GM10266 (cell line): ENCODE measurements around the gene ADAM22.

Experiments used
- DNase-seq: peaks from one replicate; pipeline ENCODE4 v3.0.0; 2012; ENCODE audit errors: extremely low spot score
- TF ChIP-seq, protein P1 (sequence below): IDR thresholded peaks from 2 replicates; pipeline ENCODE4 v1.5.1; 2012; ENCODE audit warnings: mild to moderate bottlenecking, low read depth; ENCODE audit not compliant: control insufficient read depth, insufficient read depth; ENCODE audit errors: missing control alignments

The ADAM22 gene

GRCh38 chr7:88015309-88015708 is 81.3 kb downstream of the ADAM22 start:
- no peak for DNase-seq
- TF ChIP-seq, protein P1, sequence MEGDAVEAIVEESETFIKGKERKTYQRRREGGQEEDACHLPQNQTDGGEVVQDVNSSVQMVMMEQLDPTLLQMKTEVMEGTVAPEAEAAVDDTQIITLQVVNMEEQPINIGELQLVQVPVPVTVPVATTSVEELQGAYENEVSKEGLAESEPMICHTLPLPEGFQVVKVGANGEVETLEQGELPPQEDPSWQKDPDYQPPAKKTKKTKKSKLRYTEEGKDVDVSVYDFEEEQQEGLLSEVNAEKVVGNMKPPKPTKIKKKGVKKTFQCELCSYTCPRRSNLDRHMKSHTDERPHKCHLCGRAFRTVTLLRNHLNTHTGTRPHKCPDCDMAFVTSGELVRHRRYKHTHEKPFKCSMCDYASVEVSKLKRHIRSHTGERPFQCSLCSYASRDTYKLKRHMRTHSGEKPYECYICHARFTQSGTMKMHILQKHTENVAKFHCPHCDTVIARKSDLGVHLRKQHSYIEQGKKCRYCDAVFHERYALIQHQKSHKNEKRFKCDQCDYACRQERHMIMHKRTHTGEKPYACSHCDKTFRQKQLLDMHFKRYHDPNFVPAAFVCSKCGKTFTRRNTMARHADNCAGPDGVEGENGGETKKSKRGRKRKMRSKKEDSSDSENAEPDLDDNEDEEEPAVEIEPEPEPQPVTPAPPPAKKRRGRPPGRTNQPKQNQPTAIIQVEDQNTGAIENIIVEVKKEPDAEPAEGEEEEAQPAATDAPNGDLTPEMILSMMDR: no peak

DNA sequence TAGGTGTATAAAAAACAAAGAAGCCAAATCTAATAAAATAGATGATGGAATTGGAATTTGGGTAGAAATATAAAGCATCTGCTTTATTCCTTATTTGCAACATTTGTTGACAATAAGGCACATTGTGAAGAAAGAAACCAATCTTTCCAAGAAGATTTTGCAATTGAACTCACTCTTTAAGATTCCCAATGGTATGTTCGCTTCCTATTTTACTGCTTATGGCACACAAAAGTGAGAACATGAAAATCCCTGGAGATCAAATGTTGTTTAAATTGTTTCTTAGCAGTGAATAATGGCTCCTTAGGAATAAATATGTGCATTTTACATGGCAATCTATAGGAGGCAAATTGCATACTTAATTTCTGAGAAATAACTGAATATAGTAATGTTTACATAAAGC is 84.5 kb downstream of the ADAM22 start:
- TF ChIP-seq, protein P1: no peak

DNA sequence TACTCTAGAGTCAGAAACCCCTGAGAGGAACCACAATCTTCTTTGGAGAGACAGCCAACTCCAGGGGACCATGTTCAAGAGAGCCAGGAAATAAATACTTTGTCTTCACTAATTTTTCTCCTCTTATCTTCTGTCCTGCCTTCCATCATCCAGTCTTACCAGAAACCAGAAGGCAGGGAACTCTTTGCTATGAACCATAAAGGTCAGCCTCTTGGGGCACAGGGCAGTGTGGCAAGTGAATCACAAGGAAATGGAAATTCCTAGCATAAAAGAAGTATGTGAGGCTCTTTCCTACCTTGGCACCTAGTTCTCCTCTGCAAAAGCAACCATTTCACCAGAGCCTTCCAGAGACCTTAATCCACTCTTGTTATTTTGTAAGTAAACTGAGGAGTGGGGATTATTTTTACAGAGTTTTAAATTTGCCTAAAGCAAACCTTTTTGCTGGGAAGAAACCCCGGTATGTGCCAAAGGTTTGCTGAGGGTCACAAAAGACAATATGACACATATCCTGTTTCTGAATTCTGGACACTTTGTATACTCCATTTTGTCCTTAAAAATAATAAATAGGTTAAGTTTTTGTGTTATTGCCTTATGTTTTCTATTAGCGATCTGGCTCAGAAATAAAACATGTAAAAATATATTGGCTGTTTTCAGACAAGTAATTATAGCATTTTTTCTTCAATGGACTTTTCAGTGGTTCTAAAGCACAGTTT is 87.1 kb downstream of the ADAM22 start:
- TF ChIP-seq, protein P1: no peak
- DNase-seq: no peak

More for the DNA sequence above, 84.5 kb downstream of the ADAM22 start:
- no peak for DNase-seq

GRCh38 chr7:88027724-88028123 is 93.7 kb downstream of the ADAM22 start:
- DNase-seq: no peak
- TF ChIP-seq, protein P1: no peak

- TF ChIP-seq, protein P1: no peak
- DNase-seq: no peak
Observed at GRCh38 chr7:88034083-88034695, 100.1 kb downstream of the ADAM22 start.

GRCh38 chr7:88037050-88037449 is 103.0 kb downstream of the ADAM22 start:
- no peak for DNase-seq
- TF ChIP-seq, protein P1: no peak

- TF ChIP-seq, protein P1: no peak
Observed at GRCh38 chr7:88040694-88041093, 106.6 kb downstream of the ADAM22 start.

More at GRCh38 chr7:88040694-88041093, 106.6 kb downstream of the ADAM22 start:
- DNase-seq: no peak
